Measurements from ENCODE around the gene TUSC1.
A peak's percentile ranks its signal among the peaks of the same experiment; 100 is the strongest.
"Not testable (repeated sequence)": the region's sequence is repeated elsewhere in the genome, so short reads cannot be mapped to it uniquely, and the experiment has no call there.

TUSC1 gene

DNA sequence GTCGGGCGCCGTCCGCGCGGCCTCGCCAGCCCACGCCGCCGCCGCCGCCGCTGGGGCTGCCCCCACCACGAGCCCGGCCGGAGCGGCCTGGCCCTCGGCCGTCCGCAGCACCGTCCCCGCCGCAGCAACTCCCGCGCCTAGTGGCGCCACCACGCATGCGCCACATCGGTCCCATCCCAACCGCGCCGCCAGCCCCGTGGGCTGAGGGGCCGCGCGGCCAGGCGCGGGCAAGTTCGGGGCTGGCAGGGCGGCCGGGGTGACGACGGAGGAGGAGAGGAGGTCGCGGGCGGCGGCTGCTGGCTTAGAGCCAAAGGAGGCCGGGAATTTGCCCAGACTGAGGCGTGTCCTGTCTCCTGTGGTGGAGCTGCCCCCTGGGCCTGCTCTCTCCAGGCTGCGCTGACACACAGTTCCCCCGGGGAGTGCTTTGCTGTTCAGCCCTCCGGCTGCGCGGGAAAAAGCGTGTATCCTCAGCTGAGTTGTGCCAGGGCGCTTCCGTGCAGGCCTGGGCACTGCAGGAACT, at the start of gene TUSC1:
TSS of gene TUSC1 (minus strand) at position 298 of the 520 bp plus-strand sequence. CDS start at position 166, 132 bp downstream.
- peak; percentile 26 to 83 for DNase-seq

DNA sequence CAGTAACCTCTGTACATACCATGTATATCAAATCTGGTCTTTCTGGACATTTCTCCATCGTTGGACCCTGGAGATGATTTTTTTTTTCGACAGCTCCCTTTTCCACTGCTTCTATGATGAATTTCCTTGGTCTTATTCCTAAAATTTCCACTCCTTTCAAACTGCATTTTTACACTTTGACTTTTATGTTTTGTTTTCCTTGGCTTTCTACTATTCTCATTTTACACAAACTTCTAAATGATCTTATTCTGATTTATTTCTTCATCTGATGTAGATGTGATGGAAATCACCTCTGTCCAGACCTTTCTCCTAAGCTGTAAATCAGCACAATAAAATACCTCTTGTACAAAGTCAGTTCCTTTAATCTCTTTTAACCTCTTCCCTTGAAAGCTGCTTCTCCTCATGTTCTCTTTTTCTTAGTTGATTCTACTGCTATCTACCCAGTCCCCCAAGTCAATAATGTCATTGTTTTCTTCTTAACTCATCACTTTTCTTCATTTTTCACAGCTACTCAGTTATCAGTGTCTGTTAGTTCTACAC, 48.7 kb upstream of the TUSC1 start:
- DNase-seq: no peak

DNA sequence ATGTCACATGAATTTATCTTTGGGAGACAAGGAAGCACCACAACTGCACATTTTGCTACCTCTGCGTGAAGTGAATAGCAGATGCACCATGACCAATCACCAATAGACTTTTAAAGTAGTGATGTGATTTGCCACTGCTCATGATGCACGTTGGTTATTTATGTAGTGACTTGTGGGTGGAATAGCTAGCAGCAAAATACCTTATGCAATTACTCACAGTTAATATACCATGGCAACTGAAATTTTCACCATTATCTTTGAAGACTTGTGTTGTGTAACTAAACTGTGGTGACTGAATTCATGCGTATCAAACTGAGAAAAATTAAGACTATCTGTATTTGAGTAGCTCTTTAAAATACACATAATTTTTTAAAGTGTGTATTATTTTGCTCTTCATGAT, 46.2 kb upstream of the TUSC1 start:
- DNase-seq: no peak

DNA sequence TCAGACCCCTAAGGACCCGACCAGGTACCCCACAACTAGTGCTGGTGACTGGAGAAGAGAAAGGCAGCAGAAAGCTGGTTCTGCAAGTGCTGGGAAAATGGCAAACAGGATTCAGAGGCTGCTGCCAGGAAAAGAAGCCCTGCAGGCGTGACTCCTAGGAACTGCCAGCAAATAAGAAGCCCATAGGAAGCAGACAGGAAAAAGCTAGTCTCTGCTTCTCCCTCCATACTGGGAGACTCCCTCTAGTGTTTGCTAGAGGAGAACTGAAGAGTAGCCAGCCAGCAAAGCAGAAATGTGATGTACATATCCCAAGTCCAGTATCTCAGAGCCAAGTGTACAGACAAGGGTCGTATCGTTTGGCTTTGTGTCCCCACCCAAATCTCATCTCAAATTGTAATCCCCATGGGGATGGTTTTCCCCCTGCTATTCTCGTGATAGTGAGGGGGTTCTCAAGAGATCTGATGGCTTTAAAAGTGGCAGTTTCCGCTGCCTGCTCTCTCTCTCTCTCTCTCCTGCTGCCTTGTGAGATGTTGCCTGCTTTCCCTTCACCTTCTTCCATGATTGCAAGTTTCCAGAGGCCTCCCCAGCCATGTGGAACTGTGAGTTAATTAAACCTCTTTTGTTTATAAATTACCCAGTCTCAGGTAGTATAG, 38.1 kb upstream of the TUSC1 start:
- peak; percentile 33 to 41 for DNase-seq

DNA sequence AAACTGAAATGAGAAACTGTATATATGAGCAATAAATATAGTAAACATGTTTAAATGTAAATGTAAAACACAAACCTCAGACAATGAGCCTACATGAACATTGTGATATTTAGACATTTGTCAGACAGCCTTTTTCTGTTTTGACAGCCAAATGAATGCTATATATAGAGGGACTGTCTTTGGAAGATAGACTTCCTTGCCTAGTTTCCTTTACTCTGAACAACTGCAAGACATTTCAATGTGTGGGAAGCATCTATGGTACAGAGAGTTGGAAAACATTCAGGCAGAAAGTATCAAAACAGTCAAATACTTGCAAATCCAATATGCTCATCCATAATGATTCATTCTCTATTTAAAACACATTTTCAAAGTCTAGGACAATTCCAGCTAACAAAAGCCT, 31.7 kb upstream of the TUSC1 start:
- DNase-seq: peak in 1 of 2 experiments; percentile 9

DNA sequence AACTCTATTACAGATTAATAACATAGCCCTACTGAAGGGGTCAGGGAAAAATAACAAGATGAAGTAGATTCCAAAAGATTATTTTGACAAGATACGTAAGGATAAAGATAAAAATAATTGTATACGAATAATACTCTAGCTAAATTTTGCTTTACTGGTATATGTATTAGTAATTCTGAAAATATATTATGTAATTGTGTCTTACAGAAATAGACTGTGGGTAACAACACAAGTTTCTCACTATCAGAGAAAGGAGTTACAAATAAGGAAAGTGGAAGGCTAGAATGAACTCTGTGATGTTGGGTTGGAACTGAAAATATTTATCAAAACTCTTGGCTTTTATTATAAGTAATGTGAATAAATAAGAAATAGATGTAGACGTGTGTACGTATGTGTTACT, 26.6 kb upstream of the TUSC1 start:
- no peak for DNase-seq

DNA sequence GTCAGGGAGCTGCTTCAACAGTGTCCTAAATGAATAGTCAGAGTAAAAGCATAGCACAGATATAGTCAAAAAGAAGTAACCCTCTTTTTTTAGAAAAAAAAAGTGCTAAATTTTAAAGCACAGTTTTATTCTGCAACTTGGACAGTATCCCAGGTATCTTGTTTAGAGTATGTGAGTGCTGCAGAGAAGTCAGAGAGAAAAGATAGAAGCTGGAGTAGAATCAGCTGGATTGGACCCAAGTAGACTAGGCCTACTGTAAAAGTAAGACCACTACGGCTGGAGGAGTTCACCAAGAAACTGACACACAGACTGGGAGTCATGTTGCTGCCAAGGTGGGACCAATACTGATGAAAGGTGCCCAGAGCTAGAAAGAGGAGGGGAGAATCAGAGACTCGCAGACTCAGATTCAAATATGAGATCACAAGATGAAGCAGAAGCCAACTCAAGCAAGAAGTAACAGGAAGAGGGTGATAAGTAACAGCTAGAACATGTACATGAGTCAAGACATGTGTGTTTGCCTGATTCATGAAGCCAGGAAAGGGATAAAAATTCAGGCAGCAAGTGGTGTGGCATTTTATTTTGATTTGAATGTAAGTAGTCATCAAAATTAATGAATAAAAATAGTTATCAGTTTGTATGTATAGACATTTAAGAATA, 25.6 kb upstream of the TUSC1 start:
- no peak for DNase-seq

DNA sequence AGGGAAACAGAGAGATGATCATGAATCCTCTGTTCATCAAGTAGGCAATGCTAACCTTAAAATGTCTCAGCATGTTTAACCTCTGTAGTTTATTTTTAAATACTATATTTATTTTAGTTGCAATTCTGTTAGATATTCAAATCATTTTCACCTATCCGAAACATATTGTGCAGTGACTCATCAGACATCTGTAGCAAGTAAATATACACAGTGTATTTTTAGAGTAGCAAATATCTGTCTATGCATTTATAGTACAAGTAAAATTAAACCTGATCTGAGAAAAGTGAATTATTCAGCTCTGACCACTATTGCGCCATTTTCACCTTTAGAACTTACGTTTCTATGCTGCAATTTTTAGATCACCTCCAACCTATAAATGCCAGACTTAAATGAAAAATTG, 24.3 kb upstream of the TUSC1 start:
- DNase-seq: no peak

DNA sequence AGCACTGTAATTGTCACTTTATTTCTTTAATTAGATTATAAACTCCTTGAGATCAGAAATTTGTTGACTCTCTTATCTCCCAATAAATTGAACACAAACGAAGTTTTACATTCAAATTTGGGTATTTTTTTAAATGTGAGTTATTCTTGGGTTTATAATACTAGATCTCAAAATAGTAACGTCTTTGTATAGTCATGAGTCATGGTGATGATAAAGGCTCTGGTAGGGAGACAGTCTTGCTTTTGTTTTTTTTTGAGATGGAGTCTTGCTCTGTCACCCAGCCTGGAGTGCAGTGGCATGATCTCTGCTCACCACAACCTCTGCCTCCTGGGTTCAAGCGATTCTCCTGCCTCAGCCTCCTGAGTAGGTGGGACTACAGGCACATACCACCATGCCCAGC, 22.7 kb upstream of the TUSC1 start:
- not testable (repeated sequence) for DNase-seq

DNA sequence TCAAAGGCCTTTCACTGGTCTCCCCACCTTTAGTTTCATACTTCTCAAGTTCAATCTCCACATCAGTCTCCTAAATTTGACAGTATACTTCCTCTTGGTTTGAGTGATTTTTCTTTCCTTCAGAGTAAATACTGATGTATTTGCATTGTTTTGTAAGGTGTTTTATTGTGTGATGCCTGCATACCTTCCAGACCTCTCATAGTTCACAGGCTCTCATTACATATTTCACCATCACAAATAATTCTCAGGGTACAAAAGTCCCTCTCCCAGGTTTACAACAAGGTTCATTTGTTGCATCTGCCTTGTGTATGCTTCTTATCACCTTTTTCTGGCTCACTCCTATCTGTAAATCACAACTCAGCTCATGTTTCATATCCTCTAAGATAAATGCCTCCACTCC, 22.2 kb upstream of the TUSC1 start:
- no peak for DNase-seq

DNA sequence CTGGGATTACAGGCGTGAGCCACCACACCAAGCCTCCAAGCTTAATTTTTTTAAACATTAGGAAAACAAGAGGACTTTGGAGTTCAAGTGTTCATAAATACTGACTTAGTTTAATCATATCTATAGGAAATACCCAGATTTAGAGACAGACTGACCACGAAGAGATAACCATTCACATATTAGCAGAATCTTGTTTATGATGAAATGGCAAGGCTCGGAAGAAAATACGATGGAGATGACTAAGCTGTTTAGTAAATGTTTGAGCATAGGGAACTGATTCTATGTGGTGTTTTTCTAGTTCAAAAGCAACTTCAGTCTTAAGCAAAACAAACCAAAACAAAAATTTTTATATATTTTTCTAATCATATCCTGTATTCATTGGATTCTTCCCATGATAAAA, 13.5 kb upstream of the TUSC1 start:
- DNase-seq: no peak

DNA sequence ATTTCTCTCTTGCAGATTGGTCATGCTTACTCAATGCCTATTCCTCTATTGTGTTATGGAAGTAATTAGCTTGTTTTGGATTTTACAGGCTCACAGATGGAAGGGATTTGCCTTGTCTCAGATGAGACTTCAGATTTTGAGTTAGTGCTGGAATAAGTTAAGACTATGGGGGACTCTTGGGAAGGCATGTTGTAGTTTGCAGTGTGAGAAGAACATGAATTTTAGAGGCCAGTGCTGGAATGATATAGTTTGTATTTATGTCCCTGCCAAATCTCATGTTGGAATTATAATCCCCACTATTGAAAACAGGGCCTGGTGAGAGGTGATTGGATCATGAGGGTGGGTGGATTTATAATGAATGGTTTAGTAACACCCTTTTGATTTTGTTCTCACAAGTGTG, 6.1 kb upstream of the TUSC1 start:
- DNase-seq: no peak

DNA sequence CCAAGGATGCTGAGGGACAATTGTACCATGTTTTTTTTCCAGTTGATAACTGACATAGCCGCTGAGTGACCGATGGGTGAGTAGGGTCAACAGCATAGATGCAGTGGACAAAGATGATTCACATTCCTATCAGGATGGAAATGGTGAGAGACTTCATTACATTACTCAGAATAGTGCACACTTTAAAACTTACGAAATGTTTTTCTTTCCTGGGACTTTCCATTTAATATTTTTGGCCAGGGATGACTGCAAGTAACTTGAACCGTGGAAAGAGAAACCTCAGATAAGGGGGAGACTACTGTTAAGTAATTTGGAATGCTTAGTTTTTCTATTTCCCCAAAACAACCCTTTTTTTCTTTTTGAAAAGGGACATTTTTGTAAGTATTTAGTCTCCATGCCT, 3.0 kb upstream of the TUSC1 start:
- no peak for DNase-seq

DNA sequence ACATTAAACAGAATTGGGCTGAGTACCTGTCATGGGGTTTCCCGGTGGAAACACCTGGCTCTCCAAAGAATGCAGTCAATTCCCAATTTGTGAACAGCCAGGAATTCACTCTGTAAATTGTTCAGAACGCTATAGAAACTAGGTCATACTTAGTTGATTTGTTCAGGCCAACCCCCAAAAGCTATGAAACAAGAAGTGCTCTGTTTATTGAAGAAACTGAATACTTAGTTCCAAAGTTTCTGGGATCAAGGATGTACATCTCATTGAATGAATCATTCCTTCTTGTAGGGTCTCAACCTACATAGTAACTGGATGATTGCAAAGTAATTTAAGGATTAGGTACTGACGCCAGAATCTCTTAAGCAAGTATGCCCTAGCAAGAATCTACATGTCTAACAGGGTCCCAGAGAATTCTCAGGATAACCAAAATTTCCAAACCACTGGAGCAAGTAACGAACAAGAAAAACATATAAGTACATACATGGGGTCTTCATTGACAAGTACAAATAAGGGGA, 659 bp upstream of the TUSC1 start:
- no peak for DNase-seq

DNA sequence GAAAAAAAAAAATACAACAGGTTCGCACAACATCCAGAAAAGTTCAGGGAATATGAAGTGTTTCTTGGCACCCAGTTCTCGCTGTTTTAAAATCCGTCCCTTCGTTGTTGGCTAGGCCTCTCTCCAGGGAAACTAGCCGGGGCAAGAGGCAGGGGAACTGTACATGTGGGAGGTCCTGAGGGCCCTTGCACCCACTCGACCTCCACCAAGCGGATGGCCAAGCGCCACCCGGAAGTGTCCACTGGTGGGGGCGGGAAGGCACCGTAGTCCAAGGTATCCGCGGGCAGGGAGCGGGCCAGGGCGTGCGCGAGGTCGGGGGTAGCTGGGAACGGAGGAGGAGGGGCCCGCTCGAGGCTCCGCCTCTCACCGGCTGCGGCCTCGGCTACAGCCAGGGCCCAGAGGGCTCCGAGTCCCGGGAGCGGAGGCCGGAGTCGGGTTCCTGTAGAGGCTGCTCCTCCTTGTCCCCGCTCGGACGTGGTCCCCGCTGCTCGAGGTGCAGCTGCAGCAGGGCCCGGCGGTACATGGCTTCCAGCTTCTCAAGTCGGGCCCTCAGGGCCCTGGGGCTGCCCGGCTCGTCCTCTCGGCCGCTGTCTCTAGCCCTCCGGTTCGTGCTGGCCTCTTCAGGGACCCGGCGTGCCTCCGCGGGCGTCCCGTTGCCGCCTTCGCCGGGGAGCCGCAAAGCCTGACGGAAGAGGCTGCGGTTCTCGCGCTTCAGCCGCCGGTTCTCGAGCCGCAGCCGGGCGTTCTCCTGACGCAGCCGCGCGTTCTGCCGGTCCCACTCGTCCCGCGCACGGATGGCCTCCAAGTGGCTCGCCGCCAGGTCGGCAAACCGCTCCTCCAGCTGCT, 720 bp downstream of the TUSC1 start:
- DNase-seq: peak; percentile 24 to 73

DNA sequence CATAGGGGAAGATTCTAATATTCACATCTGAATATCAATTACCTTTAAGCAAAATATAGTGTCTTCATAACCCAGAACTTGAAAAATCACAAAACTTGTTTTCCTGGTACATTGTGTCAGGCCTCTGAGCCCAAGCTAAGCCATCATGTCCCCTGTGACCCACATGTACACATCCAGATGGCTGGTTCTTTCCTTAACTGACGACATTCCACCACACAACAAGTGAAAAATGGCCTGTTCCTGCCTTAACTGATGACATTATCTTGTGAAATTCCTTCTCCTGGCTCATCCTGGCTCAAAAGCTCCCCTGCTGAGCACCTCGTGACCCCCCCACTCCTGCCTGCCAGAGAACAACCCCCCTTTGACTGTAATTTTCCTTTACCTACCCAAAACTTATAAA, 2.4 kb downstream of the TUSC1 start:
- DNase-seq: not testable (repeated sequence)

DNA sequence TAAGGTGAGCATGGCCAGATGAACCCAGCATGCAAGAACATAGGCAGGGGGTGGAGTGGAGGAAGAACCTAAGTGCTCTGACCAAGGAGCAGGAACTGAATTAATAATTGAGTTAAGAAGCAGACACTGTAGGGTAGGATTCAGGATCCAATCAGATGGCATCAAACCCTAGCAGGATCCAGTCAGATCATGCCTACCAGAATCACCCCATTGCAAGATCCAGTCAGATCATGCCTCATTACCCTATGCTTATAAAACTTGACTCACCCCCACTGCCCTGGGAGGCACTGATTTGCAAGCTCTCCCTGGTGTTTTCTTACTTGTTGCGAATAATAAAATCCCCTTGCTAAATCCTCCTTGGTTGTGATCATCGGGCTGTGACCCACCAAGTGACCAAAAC, 19.7 kb downstream of the TUSC1 start:
- no peak for DNase-seq

DNA sequence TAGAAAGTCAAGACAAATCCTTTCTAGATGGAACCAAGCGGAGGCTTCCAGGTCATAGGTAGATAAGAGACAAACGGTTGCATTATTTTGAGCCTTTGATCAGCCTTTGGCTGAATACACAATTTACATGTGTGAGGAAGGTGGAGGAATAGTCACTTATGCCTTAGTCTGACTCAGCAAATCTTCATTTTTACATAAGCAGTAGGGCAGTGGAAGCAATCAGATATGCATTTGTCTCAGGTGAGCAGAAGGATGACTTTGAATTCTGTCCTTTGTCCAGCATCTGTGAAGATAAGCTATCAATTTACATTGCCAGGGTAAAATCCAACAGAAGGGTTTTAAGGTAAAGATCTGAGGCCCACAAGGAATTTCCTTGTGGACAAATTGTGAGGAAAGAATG, 23.8 kb downstream of the TUSC1 start:
- DNase-seq: no peak

DNA sequence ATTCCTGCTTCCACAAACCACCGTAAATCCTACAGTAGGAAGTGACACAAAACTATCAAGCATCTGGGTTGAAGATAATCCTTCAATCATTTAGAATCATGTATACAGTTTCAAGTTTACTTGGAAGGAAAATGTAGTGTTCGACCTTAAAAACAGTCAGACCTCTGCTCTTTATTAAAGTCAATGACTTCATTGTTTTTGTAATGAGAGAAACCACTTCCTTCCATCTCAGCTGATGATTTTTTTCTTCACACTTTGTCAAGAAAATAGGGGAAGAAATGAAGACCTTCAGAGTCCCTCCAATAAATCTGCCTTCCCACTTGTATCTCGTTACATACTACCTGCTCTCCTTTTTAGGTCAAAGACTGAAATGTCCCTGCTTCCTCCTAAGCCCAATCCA, 30.1 kb downstream of the TUSC1 start:
- DNase-seq: no peak

DNA sequence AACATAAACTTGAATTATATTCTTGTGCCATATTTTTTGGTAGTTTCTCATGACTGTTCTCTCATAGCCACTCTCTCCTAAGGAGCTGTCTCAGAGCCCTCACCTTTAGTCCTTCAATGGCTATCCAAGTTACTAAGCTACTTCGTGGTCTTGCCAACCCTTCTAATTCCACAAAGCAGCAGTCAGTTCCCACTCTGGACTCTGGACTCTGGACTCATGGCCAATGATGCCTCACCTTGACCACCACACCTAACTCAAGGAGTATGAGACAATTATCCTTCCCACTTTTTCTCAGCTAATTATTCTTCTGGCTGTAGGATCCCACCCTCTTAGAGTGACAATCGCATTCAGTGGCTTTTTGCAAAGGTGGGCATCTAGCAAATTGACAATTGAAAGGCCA, 42.2 kb downstream of the TUSC1 start:
- DNase-seq: no peak

DNA sequence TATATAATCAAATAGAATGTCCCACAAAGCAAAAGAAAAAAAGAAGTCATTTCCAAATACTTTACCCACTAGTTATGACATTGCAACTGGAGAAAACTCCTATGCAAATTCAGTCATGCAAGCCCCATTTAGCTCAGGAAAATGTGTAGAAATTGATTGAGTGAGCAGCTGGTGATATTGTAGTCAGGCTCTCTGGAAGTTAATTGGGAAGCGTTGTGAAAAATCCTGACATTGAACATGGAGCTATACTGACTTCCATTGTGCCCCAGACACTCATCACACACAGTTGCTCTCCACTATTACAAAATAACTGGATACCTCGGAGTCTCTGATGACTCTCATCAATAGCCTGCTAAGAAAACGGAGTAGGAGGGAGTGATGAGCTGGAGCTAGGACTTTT, 49.0 kb downstream of the TUSC1 start:
- peak; percentile 2 to 24 for DNase-seq
